ENCODE data around the gene RAD51B.
A peak's percentile ranks its signal among the peaks of the same experiment; 100 is the strongest.

RAD51B gene

GRCh38 chr14:68475802-68476201 lies 656.2 kb downstream of the RAD51B start:
- DNase-seq (ENCODE audit: insufficient read length, low spot score) (no peak), FAIRE-seq (no peak)
- no peak for TF ChIP-seq PAX5 (IDR thresholded peaks at IDR 0.05; ENCODE audit: insufficient read depth, low read length, severe bottlenecking)
- TF ChIP-seq TAF1 (IDR thresholded peaks at IDR 0.05; ENCODE audit: low read depth, low read length) = no peak
- TF ChIP-seq SPI1 (IDR thresholded peaks at IDR 0.05; ENCODE audit: low read depth, low read length) = no peak
- no peak for TF ChIP-seq POLR2A (IDR thresholded peaks at IDR 0.05; ENCODE audit: low read depth, low read length)
- TF ChIP-seq POU2F2 (IDR thresholded peaks at IDR 0.05; ENCODE audit: low read depth, low read length) = no peak
- no peak for TF ChIP-seq POLR2AphosphoS5 (IDR thresholded peaks at IDR 0.05; ENCODE audit: low read depth, low read length)

- DNase-seq (ENCODE audit: insufficient read length, low spot score) (no peak), FAIRE-seq (peak; percentile 90)
- TF ChIP-seq PAX5 (IDR thresholded peaks at IDR 0.05; ENCODE audit: insufficient read depth, low read length, severe bottlenecking) (peak; percentile 94), POU2F2 (IDR thresholded peaks at IDR 0.05; ENCODE audit: low read depth, low read length) (peak; percentile 86), SPI1 (IDR thresholded peaks at IDR 0.05; ENCODE audit: low read depth, low read length) (no peak)
These were observed 656.9 kb downstream of the RAD51B start for GRCh38 chr14:68476212-68477109.

DNA sequence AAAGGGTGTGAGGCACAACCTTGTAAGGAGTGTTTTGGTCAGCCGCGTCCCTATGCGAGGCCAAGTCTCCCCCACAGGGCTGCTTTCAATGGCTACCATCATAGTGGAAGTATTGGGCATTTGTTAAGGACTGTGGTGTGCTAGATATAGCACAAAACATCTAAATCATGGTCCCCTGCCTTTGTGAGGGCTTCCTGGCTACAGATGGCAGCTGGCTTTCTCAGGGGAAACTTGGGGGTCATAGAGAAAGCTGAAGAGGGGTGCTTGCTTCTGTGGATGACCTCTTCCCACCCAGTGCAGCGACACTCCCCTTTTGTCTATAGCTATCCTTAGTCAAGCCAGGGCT lies 657.5 kb downstream of the RAD51B start:
- TF ChIP-seq SPI1 (IDR thresholded peaks at IDR 0.05; ENCODE audit: low read depth, low read length) = no peak
- TF ChIP-seq POLR2A (IDR thresholded peaks at IDR 0.05; ENCODE audit: low read depth, low read length) = no peak
- no peak for TF ChIP-seq PAX5 (IDR thresholded peaks at IDR 0.05; ENCODE audit: insufficient read depth, low read length, severe bottlenecking)
- no peak for TF ChIP-seq POLR2AphosphoS5 (IDR thresholded peaks at IDR 0.05; ENCODE audit: low read depth, low read length)
- no peak for TF ChIP-seq POU2F2 (IDR thresholded peaks at IDR 0.05; ENCODE audit: low read depth, low read length)
- peak; percentile 57 for FAIRE-seq

GRCh38 chr14:68477461-68478085 lies 658.0 kb downstream of the RAD51B start:
- DNase-seq (ENCODE audit: insufficient read length, low spot score) = no peak
- TF ChIP-seq PAX5 (IDR thresholded peaks at IDR 0.05; ENCODE audit: insufficient read depth, low read length, severe bottlenecking) (no peak), POLR2AphosphoS5 (IDR thresholded peaks at IDR 0.05; ENCODE audit: low read depth, low read length) (no peak), POU2F2 (IDR thresholded peaks at IDR 0.05; ENCODE audit: low read depth, low read length) (no peak), TAF1 (IDR thresholded peaks at IDR 0.05; ENCODE audit: low read depth, low read length) (no peak), POLR2A (IDR thresholded peaks at IDR 0.05; ENCODE audit: low read depth, low read length) (no peak), SPI1 (IDR thresholded peaks at IDR 0.05; ENCODE audit: low read depth, low read length) (no peak)
- no peak for FAIRE-seq

More for the DNA sequence above, 657.5 kb downstream of the RAD51B start:
- no peak for DNase-seq (ENCODE audit: insufficient read length, low spot score)

DNA sequence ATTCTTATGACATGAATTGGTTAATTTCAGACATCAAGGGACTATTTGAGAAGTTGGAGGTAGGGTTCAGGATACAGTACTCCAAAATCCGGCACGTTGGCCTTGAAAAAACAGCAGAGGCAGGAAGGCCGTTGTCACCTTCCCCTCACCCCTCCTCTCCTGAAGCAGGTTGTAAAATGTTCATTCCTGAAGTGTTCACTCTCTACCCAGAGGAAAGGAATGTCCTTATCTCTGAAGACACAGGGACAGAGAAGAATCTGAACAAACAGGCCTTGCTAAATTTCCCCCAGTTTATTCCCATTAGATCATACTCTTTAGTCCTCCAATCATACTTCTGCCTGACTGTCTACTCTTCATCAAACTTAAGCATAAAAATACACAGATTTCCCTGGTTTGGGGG lies 659.7 kb downstream of the RAD51B start:
- FAIRE-seq = no peak
- TF ChIP-seq SPI1 (IDR thresholded peaks at IDR 0.05; ENCODE audit: low read depth, low read length) = no peak
- no peak for TF ChIP-seq POLR2AphosphoS5 (IDR thresholded peaks at IDR 0.05; ENCODE audit: low read depth, low read length)
- TF ChIP-seq POU2F2 (IDR thresholded peaks at IDR 0.05; ENCODE audit: low read depth, low read length) = no peak
- no peak for TF ChIP-seq PAX5 (IDR thresholded peaks at IDR 0.05; ENCODE audit: insufficient read depth, low read length, severe bottlenecking)
- no peak for TF ChIP-seq TAF1 (IDR thresholded peaks at IDR 0.05; ENCODE audit: low read depth, low read length)
- TF ChIP-seq POLR2A (IDR thresholded peaks at IDR 0.05; ENCODE audit: low read depth, low read length) = no peak
- DNase-seq (ENCODE audit: insufficient read length, low spot score) = no peak

- no peak for TF ChIP-seq POLR2A (IDR thresholded peaks at IDR 0.05; ENCODE audit: low read depth, low read length)
- TF ChIP-seq PAX5 (IDR thresholded peaks at IDR 0.05; ENCODE audit: insufficient read depth, low read length, severe bottlenecking) = no peak
- TF ChIP-seq POLR2AphosphoS5 (IDR thresholded peaks at IDR 0.05; ENCODE audit: low read depth, low read length) = no peak
- TF ChIP-seq SPI1 (IDR thresholded peaks at IDR 0.05; ENCODE audit: low read depth, low read length) = no peak
- TF ChIP-seq POU2F2 (IDR thresholded peaks at IDR 0.05; ENCODE audit: low read depth, low read length) = no peak
- TF ChIP-seq TAF1 (IDR thresholded peaks at IDR 0.05; ENCODE audit: low read depth, low read length) = no peak
- DNase-seq (ENCODE audit: insufficient read length, low spot score) (no peak), FAIRE-seq (no peak)
These were observed 662.4 kb downstream of the RAD51B start for GRCh38 chr14:68482018-68482417.

- no peak for DNase-seq (ENCODE audit: insufficient read length, low spot score)
- no peak for FAIRE-seq
- TF ChIP-seq SPI1 (IDR thresholded peaks at IDR 0.05; ENCODE audit: low read depth, low read length) = peak; percentile 68
- no peak for TF ChIP-seq POLR2AphosphoS5 (IDR thresholded peaks at IDR 0.05; ENCODE audit: low read depth, low read length)
- TF ChIP-seq POU2F2 (IDR thresholded peaks at IDR 0.05; ENCODE audit: low read depth, low read length) = no peak
These were observed 663.3 kb downstream of the RAD51B start for GRCh38 chr14:68482772-68483395.

DNA sequence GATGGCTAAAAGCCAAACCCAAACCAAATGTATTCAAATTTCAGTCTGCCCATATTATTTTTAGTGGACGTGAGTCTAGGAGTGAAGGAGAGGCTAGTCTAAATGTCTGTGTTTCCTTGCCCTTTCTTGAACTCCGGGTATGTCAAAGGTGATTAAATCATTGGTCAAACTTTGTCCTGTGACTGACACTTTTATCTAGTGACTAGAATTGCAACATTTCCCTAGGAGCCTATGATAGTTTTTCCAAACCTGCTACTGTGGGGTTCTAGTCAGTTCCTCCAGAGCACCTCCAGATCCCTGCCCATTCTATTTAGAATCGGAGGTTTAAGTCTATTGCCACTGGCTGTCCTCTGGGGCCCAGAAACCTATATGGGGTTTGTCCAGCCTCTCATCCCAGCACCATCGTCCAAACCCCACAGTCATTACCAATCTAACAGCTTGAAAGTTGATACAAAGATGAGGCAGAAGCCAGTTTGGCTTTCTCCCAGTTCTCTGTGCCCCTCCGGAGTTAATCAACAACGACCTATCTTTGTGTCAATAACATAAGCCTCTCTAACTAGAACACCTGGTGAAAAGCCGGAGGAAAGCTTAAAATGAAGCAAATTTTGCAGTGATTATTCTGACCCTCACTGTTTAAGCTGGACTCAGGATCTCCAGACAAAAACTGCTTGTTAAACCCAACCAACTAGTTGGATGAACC lies 666.6 kb downstream of the RAD51B start:
- no peak for FAIRE-seq
- TF ChIP-seq PAX5 (IDR thresholded peaks at IDR 0.05; ENCODE audit: insufficient read depth, low read length, severe bottlenecking) (no peak), POLR2AphosphoS5 (IDR thresholded peaks at IDR 0.05; ENCODE audit: low read depth, low read length) (no peak), POLR2A (IDR thresholded peaks at IDR 0.05; ENCODE audit: low read depth, low read length) (no peak), POU2F2 (IDR thresholded peaks at IDR 0.05; ENCODE audit: low read depth, low read length) (no peak), TAF1 (IDR thresholded peaks at IDR 0.05; ENCODE audit: low read depth, low read length) (no peak), SPI1 (IDR thresholded peaks at IDR 0.05; ENCODE audit: low read depth, low read length) (no peak)
- DNase-seq (ENCODE audit: insufficient read length, low spot score) = no peak

- DNase-seq (ENCODE audit: insufficient read length, low spot score) (no peak), FAIRE-seq (peak; percentile 38)
- TF ChIP-seq PAX5 (IDR thresholded peaks at IDR 0.05; ENCODE audit: insufficient read depth, low read length, severe bottlenecking) (no peak), POU2F2 (IDR thresholded peaks at IDR 0.05; ENCODE audit: low read depth, low read length) (no peak), SPI1 (IDR thresholded peaks at IDR 0.05; ENCODE audit: low read depth, low read length) (no peak)
These were observed 667.2 kb downstream of the RAD51B start for GRCh38 chr14:68486809-68487208.

Data from GM12891 (cell line).